NCI-H510A treated with DMSO at 0.1 percent for 48 hours (cell line): Measurements from ENCODE around the gene NME2.
A peak's percentile ranks its signal among the peaks of the same experiment; 100 is the strongest.
"Not testable (repeated sequence)": the region's sequence is repeated elsewhere in the genome, so short reads cannot be mapped to it uniquely, and the experiment has no call there.

ENCODE experiments used
- DNase-seq: peaks from one replicate; lab custom pipeline; 2025; lab: John Stamatoyannopoulos, UW

NME2 gene

DNA sequence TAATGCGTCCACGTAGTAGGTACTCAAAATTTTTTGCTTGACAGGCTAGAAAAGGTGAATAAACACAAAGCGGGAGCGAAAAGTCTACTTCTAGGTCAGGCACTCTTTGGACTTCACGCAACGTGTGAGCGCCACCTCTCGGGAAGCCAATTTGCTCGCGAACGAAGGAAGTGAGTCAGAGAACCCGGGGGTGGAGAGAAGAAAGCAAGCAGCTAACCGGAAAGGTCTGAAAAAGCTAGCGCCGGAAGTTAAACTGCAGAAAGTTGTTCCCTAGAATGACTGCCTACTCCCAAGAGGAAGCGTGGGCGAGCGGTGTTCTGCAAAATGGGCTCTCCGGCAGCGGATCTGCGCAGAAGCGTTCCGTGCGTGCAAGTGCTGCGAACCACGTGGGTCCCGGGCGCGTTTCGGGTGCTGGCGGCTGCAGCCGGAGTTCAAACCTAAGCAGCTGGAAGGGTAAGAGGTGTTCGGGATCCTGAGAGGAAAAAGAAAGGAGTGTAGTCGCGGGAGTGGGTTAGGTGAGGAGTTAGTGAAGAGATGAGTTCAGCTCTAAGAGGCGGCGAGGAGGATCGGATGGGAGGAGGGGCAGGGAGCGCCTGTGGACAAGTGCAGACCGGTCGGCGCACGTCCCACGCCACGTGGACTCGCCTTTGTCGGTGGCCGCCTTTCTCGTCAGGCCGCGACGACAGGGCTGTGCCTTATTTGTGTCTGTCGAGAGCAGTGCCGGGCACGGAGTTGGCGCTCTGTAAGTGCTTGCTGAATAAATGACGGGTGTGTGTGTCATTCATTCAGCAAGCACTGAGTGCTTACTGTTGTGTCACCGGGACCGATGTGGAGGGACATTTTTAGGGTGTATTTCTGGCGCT is 12.8 kb upstream of the NME2 start, which contains the start of gene NME1:
TSS of gene NME1 (plus strand) at position 350 of the 863 bp plus-strand sequence. CDS start 2,096 bp downstream, outside the sequence.
- DNase-seq = peak; percentile 99

DNA sequence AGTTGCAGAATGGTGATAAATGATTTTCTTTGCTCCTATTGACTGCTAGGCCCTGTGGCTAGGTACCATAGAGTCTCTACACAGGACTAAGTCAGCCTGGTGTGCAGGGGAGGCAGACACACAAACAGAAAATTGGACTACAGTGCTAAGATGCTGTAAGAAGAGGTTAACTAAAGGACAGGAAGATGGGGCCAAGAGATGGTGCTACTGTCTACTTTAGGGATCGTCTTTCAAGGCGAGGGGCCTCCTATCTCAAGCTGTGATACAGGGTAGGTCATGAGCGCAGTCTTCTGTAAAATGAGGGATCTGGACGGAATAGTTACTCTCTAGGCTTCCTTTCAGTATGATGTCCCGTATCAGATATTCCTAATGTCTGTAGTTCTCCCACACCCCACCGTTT is 12.0 kb upstream of the NME2 start:
- peak; percentile 33 for DNase-seq

DNA sequence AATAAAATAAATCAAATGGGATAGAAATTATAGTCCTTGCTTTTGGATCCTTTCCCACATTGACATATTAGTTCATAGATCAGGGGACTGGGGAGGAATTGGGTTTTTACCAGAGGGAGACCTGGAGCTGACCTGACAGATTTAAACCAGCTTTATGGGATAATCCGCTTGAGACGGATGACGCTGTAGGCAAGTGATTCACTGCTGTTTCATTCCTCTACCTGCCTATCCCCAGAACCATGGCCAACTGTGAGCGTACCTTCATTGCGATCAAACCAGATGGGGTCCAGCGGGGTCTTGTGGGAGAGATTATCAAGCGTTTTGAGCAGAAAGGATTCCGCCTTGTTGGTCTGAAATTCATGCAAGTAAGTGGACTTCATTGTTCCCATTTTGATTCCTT is 10.8 kb upstream of the NME2 start:
- no peak for DNase-seq

DNA sequence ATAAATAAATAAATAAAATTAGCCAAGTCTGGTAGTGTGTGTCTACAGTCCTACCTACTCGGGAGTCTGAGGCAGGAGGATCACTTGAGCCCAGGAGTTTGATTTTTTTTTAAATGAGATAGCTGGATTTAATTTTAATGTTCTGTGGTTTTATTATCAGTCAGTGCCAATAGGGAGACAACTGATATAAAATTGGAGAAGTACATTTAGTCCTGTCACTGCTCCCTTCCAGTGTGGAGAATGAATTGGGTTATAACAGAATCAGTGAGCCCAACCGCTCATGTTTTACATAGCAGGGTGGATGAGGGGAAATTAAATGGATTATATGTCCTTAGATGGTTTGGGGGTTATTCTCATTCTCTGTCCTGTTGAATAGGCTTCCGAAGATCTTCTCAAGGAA is 6.6 kb upstream of the NME2 start:
- no peak for DNase-seq

DNA sequence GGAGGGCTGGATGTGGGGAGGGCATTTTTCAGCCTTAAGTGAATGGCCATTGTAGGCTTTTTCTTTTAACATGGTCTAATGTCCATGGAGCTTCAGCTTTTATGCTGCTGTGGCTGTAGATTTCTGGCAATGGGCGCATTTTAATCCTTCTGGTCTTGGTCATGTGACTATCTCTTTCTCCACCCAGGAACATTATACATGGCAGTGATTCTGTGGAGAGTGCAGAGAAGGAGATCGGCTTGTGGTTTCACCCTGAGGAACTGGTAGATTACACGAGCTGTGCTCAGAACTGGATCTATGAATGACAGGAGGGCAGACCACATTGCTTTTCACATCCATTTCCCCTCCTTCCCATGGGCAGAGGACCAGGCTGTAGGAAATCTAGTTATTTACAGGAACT is 4.7 kb upstream of the NME2 start:
- no peak for DNase-seq

DNA sequence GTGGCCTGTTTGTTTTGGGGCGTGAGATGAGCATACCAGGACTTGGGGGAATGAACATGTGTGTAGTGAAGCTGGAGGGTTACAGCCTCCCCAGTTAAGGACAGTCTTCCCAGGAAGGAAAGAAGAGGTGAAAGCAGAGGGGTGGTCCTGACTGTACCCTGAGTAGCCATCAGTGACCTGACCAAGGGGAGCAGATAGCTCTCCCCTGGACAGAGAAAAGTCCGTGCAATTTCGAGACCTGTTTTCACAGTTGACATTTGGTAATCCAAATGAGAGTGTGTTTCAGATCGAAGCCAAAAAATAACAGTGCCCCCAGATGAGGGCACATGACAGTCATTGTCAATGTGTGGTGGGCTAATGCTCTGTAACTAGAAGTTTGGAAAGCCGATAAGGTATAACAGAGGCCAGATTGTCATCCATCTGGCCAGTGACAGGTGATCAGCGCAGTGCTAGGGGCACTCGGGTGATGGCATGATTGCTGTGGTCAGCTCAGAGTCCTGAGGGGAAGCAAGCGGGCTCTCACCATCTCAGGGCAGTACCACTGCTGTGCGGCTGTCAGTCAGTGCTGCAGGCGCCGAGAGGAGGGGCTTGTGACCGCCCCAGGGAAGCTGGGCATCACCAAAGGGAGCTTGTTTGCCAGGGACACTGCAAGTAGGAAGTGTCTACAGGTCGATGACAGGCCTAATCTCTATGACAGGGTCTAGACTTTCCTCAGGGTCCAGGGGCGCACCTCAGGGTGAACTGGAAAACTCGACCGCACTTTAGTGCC is 1.1 kb upstream of the NME2 start:
- DNase-seq = peak; percentile 62

DNA sequence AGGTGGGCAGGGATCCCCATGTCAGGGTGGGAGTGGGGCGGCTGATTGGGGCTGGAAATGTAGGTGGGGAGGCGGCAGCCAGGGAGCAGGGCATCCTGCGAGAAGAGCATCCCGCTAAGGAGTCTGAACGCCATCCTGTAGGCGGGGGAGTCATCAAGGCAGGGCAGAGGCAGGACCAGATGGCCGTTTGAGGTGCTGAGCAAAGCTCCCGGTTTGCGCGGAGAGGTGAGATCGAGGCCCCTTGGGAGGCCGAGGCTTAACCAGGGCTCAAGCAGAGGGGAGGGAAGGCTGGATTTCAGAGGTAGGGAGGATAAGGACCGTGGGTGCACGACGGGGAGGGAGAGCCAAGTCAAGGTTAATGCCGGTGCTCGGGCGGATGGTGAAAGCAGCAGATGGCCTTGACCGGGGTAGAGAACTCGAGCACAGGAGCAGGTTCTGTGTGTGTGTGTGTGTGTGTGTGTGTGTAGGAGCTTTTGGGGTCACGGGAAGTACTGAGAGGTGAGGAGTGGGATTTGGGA is 472 bp upstream of the NME2 start:
- peak; percentile 67 for DNase-seq

DNA sequence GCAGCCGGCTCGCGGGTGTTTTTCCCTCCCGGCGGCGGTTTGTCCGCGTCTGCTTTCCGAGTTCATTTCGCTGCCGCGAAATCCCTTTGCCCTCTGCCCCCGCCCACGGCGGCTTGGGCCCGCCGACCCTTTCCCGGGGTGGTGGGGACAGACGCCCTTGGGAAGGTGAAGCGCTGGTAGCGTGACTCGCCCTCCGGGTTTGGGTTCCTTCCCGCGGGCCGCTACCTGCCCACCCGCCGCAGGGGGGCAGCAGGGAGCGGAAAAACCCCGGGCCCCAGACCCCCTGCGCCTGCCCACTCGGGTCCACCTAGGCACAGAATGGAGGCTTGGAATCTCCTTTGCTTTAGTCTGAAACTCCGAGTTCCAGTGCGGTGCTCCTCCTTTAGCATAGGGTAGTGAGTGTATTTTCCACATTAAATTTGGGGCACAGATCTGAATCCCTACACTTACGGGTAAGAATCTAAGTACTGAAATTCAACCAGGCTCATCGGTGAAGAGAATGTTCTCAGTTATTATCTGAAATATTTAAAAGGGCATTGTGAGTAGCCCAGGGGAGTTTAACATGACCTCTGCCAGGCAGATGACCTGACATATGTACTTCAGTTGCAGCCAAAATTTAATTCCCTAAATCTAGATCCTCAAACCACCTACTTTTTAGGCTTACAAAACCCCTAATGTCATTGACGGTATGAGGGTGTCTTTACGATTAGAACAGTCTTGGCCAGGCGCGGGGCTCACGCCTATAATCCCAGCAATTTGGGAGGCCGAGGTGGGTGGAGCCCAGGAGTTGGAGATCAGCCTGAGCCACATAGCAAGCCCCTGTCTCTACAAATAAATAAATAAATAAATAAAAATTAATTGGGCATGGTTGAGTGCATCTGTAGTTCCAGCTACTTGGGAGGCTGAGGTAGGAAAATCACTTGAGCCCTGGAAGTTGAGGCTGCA is 1.0 kb downstream of the NME2 start:
- peak; percentile 58 for DNase-seq

DNA sequence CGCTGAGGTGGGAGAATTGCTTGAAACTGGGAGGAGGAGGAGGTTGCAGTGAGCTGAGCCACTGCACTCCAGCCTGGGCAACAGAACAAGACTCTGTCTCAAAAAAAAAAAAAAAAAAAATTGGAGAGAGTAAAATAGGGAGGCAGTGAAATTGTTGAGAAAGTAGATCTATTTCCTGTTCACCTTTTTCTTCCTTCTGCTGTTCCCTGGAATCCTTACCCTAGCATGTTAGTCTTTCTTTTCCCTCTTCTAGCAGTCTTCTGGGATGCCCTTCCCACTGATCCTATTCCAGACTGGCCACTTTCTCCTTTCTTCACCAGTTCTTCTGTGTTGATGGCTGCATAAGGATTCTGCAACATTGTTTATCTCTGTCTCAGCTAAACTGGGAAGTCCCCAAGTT is 3.1 kb downstream of the NME2 start:
- no peak for DNase-seq

DNA sequence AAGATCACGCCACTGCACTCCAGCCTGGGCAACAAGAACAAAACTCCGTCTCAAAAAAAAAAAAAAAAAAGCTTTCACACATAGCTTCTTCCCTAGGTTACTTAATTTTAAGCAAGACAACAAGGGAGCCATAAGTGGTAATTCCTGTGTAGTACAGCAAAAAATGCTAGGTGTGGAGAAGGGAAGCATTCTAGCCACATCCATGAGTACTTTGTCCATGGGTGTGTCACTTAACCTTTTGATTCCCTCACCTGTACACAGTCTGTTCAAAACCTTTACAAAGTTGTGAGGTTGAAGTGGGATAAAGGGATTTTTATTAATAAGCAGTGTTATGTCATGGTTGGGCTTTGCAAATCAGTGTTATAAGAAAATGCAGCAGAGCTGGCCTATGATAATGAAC is 4.5 kb downstream of the NME2 start:
- DNase-seq = no peak

DNA sequence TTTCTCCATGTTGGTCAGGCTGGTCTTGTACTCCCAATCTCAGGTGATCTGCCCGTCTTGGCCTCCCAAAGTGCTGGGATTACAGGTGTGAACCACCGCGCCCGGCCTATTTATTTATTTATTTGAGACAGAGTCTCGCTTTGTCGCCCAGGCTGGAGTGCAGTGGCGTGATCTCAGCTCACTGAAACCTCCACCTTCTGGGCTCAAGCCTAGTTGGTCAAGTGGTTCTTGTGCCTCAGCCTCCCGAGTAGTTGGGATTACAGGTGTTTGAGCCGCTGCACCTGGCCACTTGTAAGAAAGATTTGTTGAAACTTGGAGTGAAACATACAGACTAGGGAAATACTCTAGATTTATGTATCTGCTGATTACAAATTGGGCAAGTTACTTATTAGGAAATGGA is 5.8 kb downstream of the NME2 start:
- DNase-seq = not testable (repeated sequence)

DNA sequence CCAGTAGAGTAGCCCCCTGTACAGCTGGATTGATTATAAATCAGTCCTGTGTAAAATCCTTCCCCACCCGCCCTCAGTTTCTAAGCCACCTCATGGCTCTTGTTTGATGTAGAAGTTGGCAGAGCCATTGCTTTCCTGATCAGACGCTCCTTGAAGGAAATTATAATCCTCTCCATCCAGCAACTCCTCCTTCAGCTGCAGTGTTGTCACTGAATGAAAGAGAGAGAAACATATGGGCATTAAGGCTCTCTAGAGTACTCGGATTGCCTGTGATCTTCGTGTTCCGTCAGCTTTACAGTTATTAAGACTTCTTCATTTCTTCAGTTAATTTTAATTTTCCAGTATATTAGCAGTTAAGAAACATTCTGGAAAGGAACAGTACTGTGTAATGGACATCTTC is 14.3 kb downstream of the NME2 start:
- no peak for DNase-seq

DNA sequence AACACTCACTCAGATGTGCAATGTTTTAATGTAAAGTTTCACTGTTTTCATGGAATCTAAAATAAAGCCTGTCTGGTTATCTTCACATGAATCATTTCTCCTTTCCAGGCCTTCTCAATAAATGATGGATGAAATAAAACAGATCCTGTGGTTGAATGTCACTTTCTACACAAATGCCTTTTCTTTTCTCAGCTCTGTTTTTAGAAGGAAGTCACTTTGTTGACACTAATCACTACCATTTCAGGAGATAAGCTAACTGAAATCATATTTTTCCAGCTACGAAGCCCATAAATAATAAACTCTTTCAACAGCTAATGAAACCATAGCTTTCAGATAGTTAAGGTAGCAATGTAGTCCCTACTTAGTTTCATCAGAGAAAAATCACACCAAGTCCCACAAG is 17.9 kb downstream of the NME2 start:
- DNase-seq = no peak

DNA sequence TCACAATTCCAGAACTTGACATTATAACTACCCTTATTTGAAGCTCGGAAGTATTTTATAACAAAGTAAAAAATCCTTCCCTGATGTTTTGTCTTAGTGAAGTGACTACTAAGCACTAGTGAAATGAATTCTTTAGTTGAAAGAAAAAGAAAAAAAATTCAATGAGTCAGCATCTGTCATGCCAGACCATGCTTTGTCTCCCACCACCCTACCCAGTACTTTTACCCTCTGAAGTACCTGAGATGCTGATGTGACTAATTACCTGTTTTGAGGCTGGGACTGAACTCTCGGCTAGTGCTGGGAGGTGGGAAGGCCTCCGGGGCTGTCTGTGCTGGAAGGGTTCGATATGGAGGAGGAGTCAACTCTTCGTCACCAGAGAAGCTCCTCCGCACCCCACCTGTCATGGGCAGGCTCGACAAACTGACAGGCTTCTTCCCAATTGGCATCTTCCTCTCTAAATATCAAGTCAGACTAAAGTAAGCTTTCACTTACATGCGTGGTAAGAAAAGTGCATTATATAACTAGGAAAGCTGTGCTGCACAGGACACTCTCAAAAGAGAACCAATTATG is 19.6 kb downstream of the NME2 start:
- no peak for DNase-seq

DNA sequence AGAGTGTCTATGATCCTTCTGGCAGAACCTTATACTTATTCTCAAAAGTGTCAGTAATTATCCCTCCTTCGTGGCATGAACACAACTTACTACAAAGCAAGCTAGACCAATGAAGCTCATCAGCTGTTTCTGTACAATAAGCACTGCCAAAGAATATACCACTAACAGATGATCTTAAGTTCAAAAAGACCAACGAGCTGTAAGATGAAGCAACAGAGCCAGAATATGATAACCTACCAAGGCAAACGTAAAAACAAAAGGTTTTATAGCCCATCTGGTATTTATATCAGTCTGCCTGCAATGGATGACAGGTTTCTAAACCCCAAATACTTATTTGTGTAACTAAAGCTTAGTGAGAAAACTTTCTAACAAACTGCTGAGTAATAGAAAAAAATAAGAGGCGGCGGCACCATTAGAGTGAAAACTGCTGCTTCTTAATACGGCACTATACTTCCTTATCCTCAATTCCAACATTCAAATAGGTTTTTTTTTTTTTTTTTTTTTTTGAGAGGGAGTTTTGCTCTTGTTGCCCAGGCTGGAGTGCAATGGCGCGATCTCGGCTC is 22.1 kb downstream of the NME2 start:
- DNase-seq = no peak

DNA sequence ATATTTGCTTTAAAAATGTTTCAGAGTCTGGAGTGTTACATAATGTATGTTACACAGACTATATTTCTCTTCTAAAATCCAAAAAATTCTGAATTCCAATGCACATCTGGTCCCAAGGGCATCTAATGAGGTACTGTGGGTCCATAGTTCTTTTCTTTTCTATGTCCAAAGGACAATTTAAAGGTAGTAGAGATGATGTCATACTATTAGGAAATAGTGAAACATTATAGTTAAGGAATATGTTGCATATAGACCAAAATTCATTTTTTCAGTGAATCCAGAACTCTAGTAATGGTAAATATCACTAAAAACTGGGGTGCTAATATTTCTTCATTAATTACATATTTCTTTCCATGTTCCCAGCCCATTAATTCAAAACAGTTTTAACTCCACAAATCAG is 23.0 kb downstream of the NME2 start:
- DNase-seq = no peak

DNA sequence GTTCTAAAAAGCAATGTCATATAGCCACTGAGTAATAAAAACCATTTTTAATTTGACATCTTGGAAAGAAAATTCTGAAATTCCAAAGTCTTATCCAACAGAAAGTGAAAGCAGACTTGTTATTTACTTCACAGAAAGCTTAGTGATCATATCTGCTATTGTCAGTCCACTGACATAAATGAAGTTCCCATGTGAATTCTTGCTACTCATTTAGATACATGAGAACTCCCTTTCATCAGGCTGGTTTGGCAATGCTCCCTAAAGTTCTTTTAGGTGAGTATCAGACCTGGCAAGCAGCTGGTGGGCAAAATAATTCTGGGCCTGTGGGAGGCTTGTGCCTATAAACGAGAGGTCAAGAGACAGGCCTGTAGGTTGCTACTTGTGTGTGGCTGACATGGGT is 23.4 kb downstream of the NME2 start:
- DNase-seq = no peak

DNA sequence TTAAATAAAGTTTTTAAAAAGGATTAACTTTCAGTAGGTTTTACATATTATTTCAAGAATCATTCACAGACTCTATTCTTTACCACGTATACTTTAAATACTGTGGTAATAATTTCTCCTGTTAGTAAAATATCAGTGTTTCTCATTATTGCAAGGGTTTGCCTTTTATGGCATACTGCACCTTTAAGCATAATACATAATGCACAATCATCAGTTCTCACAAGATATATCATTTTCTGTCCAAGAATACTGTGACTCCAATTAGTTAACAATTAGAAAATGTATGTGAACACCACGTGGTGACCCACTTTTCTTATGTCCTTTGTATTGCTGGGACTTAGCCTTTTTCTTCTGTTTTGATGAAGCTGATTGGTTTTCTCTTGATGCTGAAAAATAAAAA is 25.7 kb downstream of the NME2 start:
- DNase-seq = no peak

DNA sequence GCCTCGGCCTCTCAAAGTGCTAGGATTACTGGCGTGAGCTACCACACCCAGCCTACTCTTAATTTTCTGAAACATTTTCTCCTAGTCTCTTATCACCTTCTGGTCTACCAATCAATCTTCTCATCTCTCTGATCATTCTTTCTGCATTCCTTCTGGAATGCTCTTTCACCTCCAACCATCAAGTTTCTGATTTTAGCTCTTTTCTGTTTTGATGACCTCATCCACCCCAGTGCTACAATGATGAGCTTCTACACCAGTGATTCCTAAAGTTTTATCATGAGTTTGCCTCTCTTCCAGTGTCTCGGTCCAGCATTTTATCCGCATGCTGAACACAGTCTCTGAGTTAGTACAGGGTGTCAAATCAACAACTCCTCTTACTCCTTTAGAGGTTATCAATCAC is 31.5 kb downstream of the NME2 start:
- no peak for DNase-seq

DNA sequence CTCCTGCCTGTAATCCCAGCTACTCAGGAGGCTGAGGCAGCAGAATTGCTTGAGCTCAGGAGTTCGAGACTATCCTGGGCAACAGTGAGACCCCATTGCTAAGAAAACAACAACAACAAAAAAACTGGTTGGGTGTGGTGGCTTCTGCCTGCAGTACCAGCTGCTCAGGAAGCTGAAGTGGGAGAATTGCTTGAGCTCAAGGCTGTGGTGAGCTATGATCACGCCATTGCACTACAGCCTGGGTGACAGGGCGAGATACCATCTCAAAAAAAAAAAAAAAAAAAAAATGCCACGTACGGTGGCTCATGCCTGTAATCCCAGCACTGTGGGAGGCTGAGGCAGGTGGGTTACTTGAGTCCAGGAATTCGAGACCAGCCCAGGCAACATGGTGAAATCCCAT is 34.1 kb downstream of the NME2 start:
- no peak for DNase-seq

DNA sequence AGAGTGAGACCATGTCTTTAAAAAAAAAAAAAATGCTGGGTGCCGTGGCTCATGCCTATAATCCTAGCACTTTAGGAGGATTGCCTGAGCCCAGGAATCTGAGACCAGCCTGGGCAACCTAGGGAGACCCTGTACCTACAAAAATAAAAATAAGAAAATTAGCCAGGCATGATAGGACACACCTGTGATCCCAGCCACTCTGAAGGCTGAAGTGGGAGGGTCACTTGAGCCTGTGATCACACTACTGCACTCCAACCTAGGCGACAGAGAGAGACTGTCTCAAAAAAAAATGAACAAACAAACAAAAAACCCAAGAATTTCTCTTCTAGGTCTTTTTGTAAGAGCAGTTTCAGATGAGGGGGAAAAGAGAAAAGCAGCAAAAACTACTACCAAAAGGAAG is 34.6 kb downstream of the NME2 start:
- DNase-seq = no peak
